H9 (cell line): Measurements from ENCODE around the gene PID1. TPM values are rescaled to one million over a fixed set of nuclear protein-coding genes. Genes with fewer than 3 reads are reported as not detected.

Source experiments
- DNase-seq: peaks from one replicate; pipeline ENCODE4 v3.0.0-alpha.2; 2017
- H2AFZ ChIP-seq: one replicate; pipeline ENCODE4 v1.6.1; 2013; ENCODE audit warnings: mild to moderate bottlenecking, low read length, control low read depth, moderate library complexity
- H2AK5ac ChIP-seq: 2 replicates; pipeline ENCODE4 v1.6.1; 2013; ENCODE audit warnings: low read length, control low read depth, mixed read lengths; ENCODE audit not compliant: insufficient read length
- H2BK120ac ChIP-seq: one replicate; pipeline ENCODE4 v1.6.1; 2013; ENCODE audit warnings: low read depth, mild to moderate bottlenecking, low read length, control low read depth, inconsistent platforms; ENCODE audit not compliant: poor library complexity, severe bottlenecking
- H2BK12ac ChIP-seq: 2 replicates; pipeline ENCODE4 v1.6.1; 2013; ENCODE audit warnings: low read length, control low read depth, mixed read lengths, low read depth; ENCODE audit not compliant: insufficient read length
- H2BK15ac ChIP-seq: 2 replicates; pipeline ENCODE4 v1.6.1; 2013; ENCODE audit warnings: low read depth, low read length, control low read depth
- H2BK20ac ChIP-seq: one replicate; pipeline ENCODE4 v1.6.1; 2013; ENCODE audit warnings: low read depth, mild to moderate bottlenecking, low read length, control low read depth, inconsistent platforms; ENCODE audit not compliant: poor library complexity, severe bottlenecking
- H2BK5ac ChIP-seq: 2 replicates; pipeline ENCODE4 v1.6.1; 2013; ENCODE audit warnings: low read length, control low read depth, mixed read lengths; ENCODE audit not compliant: insufficient read length
- H3K14ac ChIP-seq: 2 replicates; pipeline ENCODE4 v1.6.1; 2013; ENCODE audit warnings: low read length, control low read depth; ENCODE audit not compliant: insufficient read depth
- H3K18ac ChIP-seq: 2 replicates; pipeline ENCODE4 v1.6.1; 2013; ENCODE audit warnings: low read depth, mild to moderate bottlenecking, mixed read lengths, low read length, control low read depth; ENCODE audit not compliant: insufficient read length
- H3K23ac ChIP-seq: 2 replicates; pipeline ENCODE4 v1.6.1; 2013; ENCODE audit warnings: low read length, control low read depth, mixed read lengths, low read depth; ENCODE audit not compliant: insufficient read length
- H3K23me2 ChIP-seq: 2 replicates; pipeline ENCODE4 v1.6.1; 2013; ENCODE audit warnings: low read depth, mild to moderate bottlenecking, mixed read lengths, low read length, control low read depth; ENCODE audit not compliant: insufficient read length, poor library complexity, severe bottlenecking
- H3K27ac ChIP-seq: 2 replicates; pipeline ENCODE4 v1.5.1; 2013; ENCODE audit warnings: low read length, control low read depth, mixed read lengths, low read depth; ENCODE audit not compliant: insufficient read length
- H3K27me3 ChIP-seq: 2 replicates; pipeline ENCODE4 v1.6.1; 2013; ENCODE audit warnings: low read length, control low read depth, inconsistent platforms; ENCODE audit not compliant: insufficient read depth
- H3K4ac ChIP-seq: 2 replicates; pipeline ENCODE4 v1.6.1; 2013; ENCODE audit warnings: low read depth, mild to moderate bottlenecking, control low read depth, inconsistent platforms, low read length, moderate library complexity
- H3K4me1 ChIP-seq: 2 replicates; pipeline ENCODE4 v1.6.1; 2013; ENCODE audit warnings: low read length, control low read depth, inconsistent platforms; ENCODE audit not compliant: insufficient read depth
- H3K4me2 ChIP-seq: 2 replicates; pipeline ENCODE4 v1.6.1; 2013; ENCODE audit warnings: low read length, control low read depth, mixed read lengths; ENCODE audit not compliant: insufficient read length, insufficient read depth
- H3K56ac ChIP-seq: 2 replicates; pipeline ENCODE4 v1.6.1; 2013; ENCODE audit warnings: low read depth, mild to moderate bottlenecking, mixed read lengths, low read length, control low read depth; ENCODE audit not compliant: insufficient read length
- H3K79me1 ChIP-seq: 2 replicates; pipeline ENCODE4 v1.6.1; 2013; ENCODE audit warnings: low read depth, mild to moderate bottlenecking, moderate library complexity, low read length, control low read depth, inconsistent platforms; ENCODE audit not compliant: insufficient read depth, poor library complexity, severe bottlenecking
- H3K79me2 ChIP-seq: 2 replicates; pipeline ENCODE4 v1.6.1; 2013; ENCODE audit warnings: low read length, control low read depth, inconsistent platforms; ENCODE audit not compliant: insufficient read depth
- H3K9ac ChIP-seq: 2 replicates; pipeline ENCODE4 v1.6.1; 2013; ENCODE audit warnings: low read length, control low read depth, mixed read lengths; ENCODE audit not compliant: insufficient read length; ENCODE audit errors: extremely low read depth
- H3K9me3 ChIP-seq: one replicate; pipeline ENCODE4 v1.6.1; 2013; ENCODE audit warnings: low read depth, low read length, inconsistent platforms; ENCODE audit not compliant: control insufficient read depth
- H3T11ph ChIP-seq: one replicate; pipeline ENCODE4 v1.6.1; 2013; ENCODE audit warnings: mild to moderate bottlenecking, low read length, control low read depth, inconsistent platforms
- H4K20me1 ChIP-seq: one replicate; pipeline ENCODE4 v1.6.1; 2013; ENCODE audit not compliant: control insufficient read depth, insufficient read length, insufficient read depth
- H4K5ac ChIP-seq: 2 replicates; pipeline ENCODE4 v1.6.1; 2013; ENCODE audit warnings: low read depth, mild to moderate bottlenecking, mixed read lengths, low read length, control low read depth; ENCODE audit not compliant: insufficient read length
- H4K8ac ChIP-seq: replicated peaks from 2 replicates; pipeline ENCODE4 v1.6.1; 2013; ENCODE audit warnings: low read length, control low read depth, mixed read lengths, low read depth; ENCODE audit not compliant: insufficient read length
- H4K91ac ChIP-seq: 2 replicates; pipeline ENCODE4 v1.6.1; 2013; ENCODE audit warnings: low read depth, mild to moderate bottlenecking, moderate library complexity, mixed read lengths, low read length, control low read depth; ENCODE audit not compliant: insufficient read length
- H3K27ac Mint-ChIP-seq, 3 experiments: 2 replicates in 2 of 3; 3 replicates in 1 of 3; pipeline ENCODE4 v1.8.0; 2020 to 2021; ENCODE audit warnings: mixed read lengths in 3 of 3, mild to moderate bottlenecking in 1 of 3, moderate library complexity in 1 of 3
- H3K27me3 Mint-ChIP-seq: 2 replicates; pipeline ENCODE4 v1.8.0; 2021; ENCODE audit warnings: low read depth, mild to moderate bottlenecking, moderate library complexity, mixed read lengths
- H3K36me3 Mint-ChIP-seq, 3 experiments: 2 replicates in 2 of 3; 3 replicates in 1 of 3; pipeline ENCODE4 v1.8.0; 2020 to 2021; ENCODE audit warnings: low read depth in 3 of 3, mixed read lengths in 3 of 3; ENCODE audit not compliant: insufficient read depth in 1 of 3
- H3K4me1 Mint-ChIP-seq, 2 experiments: 2 replicates each; pipeline ENCODE4 v1.8.0; 2020; ENCODE audit warnings: mixed read lengths in 2 of 2
- H3K4me3 Mint-ChIP-seq, 2 experiments: 2 replicates in 1 of 2; 3 replicates in 1 of 2; pipeline ENCODE4 v1.8.0; 2020 to 2021; ENCODE audit warnings: mild to moderate bottlenecking in 2 of 2, mixed read lengths in 2 of 2, moderate library complexity in 1 of 2
- H3K9me3 Mint-ChIP-seq, 2 experiments: 2 replicates in 1 of 2; 3 replicates in 1 of 2; pipeline ENCODE4 v1.8.0; 2020; ENCODE audit warnings: mild to moderate bottlenecking in 2 of 2, mixed read lengths in 2 of 2, moderate library complexity in 1 of 2
- CTCF ChIP-seq: fragments of 200-600 bp; sonication (generic); conservative IDR thresholded peaks from 3 replicates; pipeline ENCODE4 v1.8.0; 2021; ENCODE audit warnings: antibody characterized with exemption, mild to moderate bottlenecking
- WGBS: extraction: QIAGEN DNeasy Blood & Tissue Kit; methylation state at CpG from one replicate; pipeline ENCODE4 v1.1.7; 2013; ENCODE audit warnings: missing lambda C conversion rate, low lambda C conversion rate, mixed read lengths; ENCODE audit not compliant: insufficient read length; ENCODE audit errors: extremely low coverage; 5-methylcytosine and 5-hydroxymethylcytosine counted together
- total RNA-seq: library from RNA; stranded (reverse); gene quantifications from 2 replicates; pipeline ENCODE4 v1.2.1, GENCODE V29; 2021

PID1 gene
- total RNA-seq, 1 experiment from 2014 or later, result 1.4 TPM

- H3K27ac ChIP-seq, result no peak overlapping the region
- WGBS, result no CpG with 5 or more reads among the region's 7 CpGs
- H3K4me1 Mint-ChIP-seq, result no peaks in the 10 kb centered on the region
Observed at GRCh38 chr2:229201521-229201920, 69.6 kb downstream of the PID1 start.

More at GRCh38 chr2:229201521-229201920, 69.6 kb downstream of the PID1 start:
- H3K27me3 Mint-ChIP-seq, result no peaks in the 10 kb centered on the region
- Histone ChIP-seq H3K23ac (no peak overlapping the region), H3K79me2 (no peaks in the 10 kb centered on the region), H2BK5ac (no peak overlapping the region), H3K4me1 (no peaks in the 10 kb centered on the region), H2BK15ac (no peak overlapping the region), H3K18ac (no peak overlapping the region), H4K5ac (no peak overlapping the region), H3K79me1 (no peaks in the 10 kb centered on the region), H2AFZ (no peak overlapping the region), H3K23me2 (no peaks in the 10 kb centered on the region), H3K4me2 (no peak overlapping the region), H2BK120ac (no peak overlapping the region), H3K9ac (no peak overlapping the region), H3K14ac (no peak overlapping the region), H2AK5ac (no peak overlapping the region), H4K20me1 (no peaks in the 10 kb centered on the region), H2BK20ac (no peak overlapping the region), H3K56ac (no peak overlapping the region), H2BK12ac (no peak overlapping the region), H3K4ac (no peak overlapping the region), H4K8ac (no peak overlapping the region), H4K91ac (no peak overlapping the region), H3K27me3 (no peaks in the 10 kb centered on the region), H3K9me3 (no peaks in the 10 kb centered on the region), H3T11ph (no peak overlapping the region)
- TF ChIP-seq CTCF, result no peak
- no peak for DNase-seq
- H3K36me3 Mint-ChIP-seq, result no peaks in the 10 kb centered on the region
- H3K4me3 Mint-ChIP-seq, result no peak overlapping the region
- H3K9me3 Mint-ChIP-seq, result no peaks in the 10 kb centered on the region
- H3K27ac Mint-ChIP-seq, result no peak overlapping the region
